Subcutaneous abdominal adipose tissue (tissue), 5 donors: ENCODE data around the gene EFS.

ENCODE experiments used
- H3K27ac ChIP-seq: one replicate; pipeline ENCODE4 v1.7.0; 2013; ENCODE audit warnings: low read depth, mild to moderate bottlenecking, inconsistent platforms, low read length, moderate library complexity
- H3K27me3 ChIP-seq, 5 donors: one replicate each; pipeline ENCODE4 v1.7.0; 2013; ENCODE audit warnings: low read length in 5 of 5, inconsistent platforms in 1 of 5; ENCODE audit not compliant: control insufficient read depth in 5 of 5, insufficient read depth in 4 of 5
- H3K36me3 ChIP-seq, 5 donors: one replicate each; pipeline ENCODE4 v1.7.0; 2013; ENCODE audit warnings: low read length in 5 of 5; ENCODE audit not compliant: control insufficient read depth in 5 of 5, insufficient read depth in 5 of 5
- H3K4me1 ChIP-seq, 5 donors: one replicate each; pipeline ENCODE4 v1.7.0; 2013; ENCODE audit warnings: low read length in 5 of 5, mild to moderate bottlenecking in 3 of 5, moderate library complexity in 1 of 5; ENCODE audit not compliant: control insufficient read depth in 5 of 5, insufficient read depth in 5 of 5
- H3K4me3 ChIP-seq, 5 donors: one replicate each; pipeline ENCODE4 v1.7.0; 2013; ENCODE audit warnings: low read length in 5 of 5, low read depth in 1 of 5
- H3K9ac ChIP-seq, 5 donors: one replicate each; pipeline ENCODE4 v1.7.0; 2013; ENCODE audit warnings: low read length in 5 of 5, mild to moderate bottlenecking in 4 of 5, moderate library complexity in 3 of 5
- H3K9me3 ChIP-seq, 5 donors: one replicate each; pipeline ENCODE4 v1.7.0; 2013; ENCODE audit warnings: low read length in 5 of 5; ENCODE audit not compliant: control insufficient read depth in 5 of 5
- donor health status: healthy.
- donor health status: healthy.
- donor health status: healthy.
- donor health status: healthy.
- donor health status: healthy.

EFS gene

DNA sequence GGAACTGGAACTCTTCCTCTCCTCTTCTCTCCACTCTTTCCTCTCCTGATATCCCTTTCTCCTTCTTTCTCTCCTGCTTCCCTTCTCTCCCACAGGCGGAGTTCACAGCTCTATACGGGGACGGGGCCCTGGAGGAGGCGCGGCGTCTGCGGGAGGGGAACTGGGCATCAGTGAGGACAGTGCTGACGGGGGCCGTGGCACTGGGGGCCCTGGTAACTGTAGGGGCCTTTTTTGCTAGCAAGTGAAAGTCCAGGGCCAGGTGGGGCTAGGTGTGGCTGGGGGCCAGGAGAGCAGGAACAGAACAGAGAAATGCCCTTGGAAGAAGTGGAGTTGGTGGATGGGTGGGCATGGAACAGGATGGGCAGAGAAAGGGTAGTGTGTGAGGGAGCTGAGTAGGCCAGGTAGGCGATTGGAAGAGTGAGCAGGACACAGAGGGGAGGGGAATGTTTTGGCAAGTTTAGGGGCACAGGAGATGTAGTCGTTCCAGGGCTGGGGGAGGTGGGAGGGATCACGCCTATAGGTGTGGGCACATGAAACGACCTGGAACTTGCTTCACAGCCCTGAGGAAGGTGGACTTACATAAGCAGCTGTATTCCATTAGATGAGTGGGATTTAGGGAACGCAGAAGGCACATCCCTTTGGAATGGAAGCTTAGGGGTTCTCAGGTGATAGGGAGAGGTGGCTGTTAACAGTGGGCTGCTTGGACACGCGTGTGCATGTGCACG, 56.1 kb downstream of the EFS start:
- H3K9me3 ChIP-seq = no peaks in the 10 kb centered on the region
- H3K4me3 ChIP-seq = peak overlapping the region in 1 of 5 donors; percentile 85
- peaks cover 14 to 54% (median 48%) of the 10 kb centered on the region in 5 donors for H3K4me1 ChIP-seq
- no peaks in the 10 kb centered on the region for H3K27me3 ChIP-seq
- peaks cover 5 to 30% (median 25%) of the 10 kb centered on the region in 5 donors for H3K36me3 ChIP-seq
- peak overlapping the region in 3 of 5 donors; percentile 4 to 99 (median 24) for H3K9ac ChIP-seq
- no peak overlapping the region for H3K27ac ChIP-seq

DNA sequence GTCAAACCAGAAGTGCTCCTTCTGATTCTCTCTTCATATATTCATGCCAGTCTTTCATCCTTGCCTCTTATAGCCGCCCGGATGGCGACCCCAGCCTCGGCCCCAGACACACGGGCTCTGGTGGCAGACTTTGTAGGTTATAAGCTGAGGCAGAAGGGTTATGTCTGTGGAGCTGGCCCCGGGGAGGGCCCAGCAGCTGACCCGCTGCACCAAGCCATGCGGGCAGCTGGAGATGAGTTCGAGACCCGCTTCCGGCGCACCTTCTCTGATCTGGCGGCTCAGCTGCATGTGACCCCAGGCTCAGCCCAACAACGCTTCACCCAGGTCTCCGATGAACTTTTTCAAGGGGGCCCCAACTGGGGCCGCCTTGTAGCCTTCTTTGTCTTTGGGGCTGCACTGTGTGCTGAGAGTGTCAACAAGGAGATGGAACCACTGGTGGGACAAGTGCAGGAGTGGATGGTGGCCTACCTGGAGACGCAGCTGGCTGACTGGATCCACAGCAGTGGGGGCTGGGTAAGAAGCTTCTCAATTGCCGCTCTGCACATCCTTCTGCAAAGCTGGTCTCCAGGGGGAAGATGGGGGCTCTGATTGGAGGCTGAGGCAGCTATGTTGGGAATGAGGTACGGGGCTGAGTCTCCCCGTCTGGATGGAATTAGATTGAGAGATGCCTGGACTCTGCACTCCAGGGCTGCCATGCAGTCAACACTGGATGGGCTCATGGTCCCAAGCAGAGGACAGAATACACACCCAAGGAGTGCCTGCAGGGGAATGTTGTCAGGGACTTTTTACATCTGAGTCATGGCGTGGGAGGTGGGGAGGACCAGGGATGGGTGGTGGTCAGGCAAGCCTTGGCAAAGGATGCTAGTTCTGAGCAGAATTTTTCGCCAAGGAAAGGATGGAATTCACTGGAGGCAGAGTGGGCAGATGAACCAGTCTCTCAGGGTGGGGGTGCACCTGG, 57.0 kb downstream of the EFS start:
- no peaks in the 10 kb centered on the region for H3K9me3 ChIP-seq
- H3K36me3 ChIP-seq = peaks cover under 1 to 30% (median 25%) of the 10 kb centered on the region in 5 donors
- no peaks in the 10 kb centered on the region for H3K27me3 ChIP-seq
- peaks cover 14 to 57% (median 51%) of the 10 kb centered on the region in 5 donors for H3K4me1 ChIP-seq
- H3K27ac ChIP-seq = peak overlapping the region; percentile 82
- peak overlapping the region; percentile 24 to 99 (median 90) for H3K9ac ChIP-seq
- H3K4me3 ChIP-seq = peak overlapping the region; percentile 83 to 93 (median 85)

DNA sequence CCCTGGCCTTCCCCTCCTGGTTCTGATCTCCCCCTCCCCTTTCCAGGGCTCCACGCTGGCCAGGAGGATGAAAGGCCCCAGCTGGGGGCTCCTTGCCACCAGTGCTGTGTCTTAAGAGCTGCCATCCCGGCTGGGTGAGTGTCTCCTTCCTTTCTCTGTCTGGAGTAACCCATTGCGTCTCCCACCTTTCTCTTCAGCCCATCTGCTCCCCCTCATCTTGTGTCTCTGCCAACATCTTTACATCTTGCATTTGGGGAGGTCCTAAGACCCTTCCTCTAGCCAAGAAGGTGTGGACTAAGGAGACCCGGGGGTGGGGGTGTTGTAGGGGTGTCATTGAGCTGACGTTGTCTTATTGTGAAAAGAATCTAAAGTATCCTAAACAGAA, 57.8 kb downstream of the EFS start:
- H3K36me3 ChIP-seq = peaks cover 0 to 30% (median 25%) of the 10 kb centered on the region in 5 donors
- H3K27ac ChIP-seq = peak overlapping the region; percentile 82
- H3K4me1 ChIP-seq = peaks cover 14 to 64% (median 59%) of the 10 kb centered on the region in 5 donors
- H3K4me3 ChIP-seq = peak overlapping the region; percentile 83 to 93 (median 85)
- H3K9me3 ChIP-seq = no peaks in the 10 kb centered on the region
- no peaks in the 10 kb centered on the region for H3K27me3 ChIP-seq
- peak overlapping the region; percentile 85 to 99 (median 92) for H3K9ac ChIP-seq

DNA sequence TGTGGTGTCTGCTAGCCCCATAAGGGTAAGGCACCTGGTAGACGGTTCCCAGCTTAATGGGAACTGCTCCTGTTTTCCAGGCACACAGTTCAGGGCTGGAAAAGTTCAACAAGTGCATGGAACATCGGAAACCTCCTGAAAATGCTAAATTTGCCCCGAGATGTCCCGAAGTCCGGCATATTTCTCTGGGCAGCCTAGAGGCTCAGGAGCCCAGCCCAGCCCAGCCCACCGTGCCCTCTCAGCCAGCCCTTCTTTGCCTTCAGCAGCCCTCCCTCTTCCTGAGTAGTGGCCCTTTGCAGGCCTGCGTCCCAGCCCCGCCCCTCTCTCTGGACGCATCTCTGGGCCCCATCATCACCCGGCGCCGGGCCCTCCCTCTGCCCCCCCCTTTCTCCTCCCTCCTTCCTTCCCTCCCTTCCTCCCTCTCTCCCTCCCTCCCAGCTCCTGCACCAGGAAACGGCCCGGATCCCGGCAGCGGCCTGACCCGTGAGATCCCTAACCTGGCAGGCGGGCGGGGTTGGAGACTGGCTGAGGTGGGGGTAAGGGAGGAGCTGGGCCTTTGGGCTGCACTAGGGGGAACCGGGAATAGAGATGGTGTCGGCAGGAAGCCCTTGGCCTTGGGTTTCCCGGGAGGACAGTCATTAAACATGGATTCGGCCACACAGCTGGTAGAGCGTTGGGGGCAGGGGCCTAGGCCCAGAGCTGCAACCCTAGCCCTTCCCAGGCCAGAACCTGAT, 58.4 kb downstream of the EFS start, which contains the start of gene BCL2L2:
BCL2L2 (plus strand) TSS at position 422 of the 734 bp plus-strand sequence. CDS start 935 bp downstream, outside the sequence.
- Histone ChIP-seq H3K27me3 (no peaks in the 10 kb centered on the region), H3K9ac (peak within 1 kb of the TSS; percentile 85 to 99 (median 92)), H3K36me3 (peaks cover 0 to 27% (median 22%) of the 10 kb centered on the region in 5 donors), H3K4me1 (peaks cover 14 to 68% (median 63%) of the 10 kb centered on the region in 5 donors), H3K27ac (peak within 1 kb of the TSS; percentile 82), H3K9me3 (no peaks in the 10 kb centered on the region), H3K4me3 (peak within 1 kb of the TSS; percentile 83 to 93 (median 85))
